Progenitor cell of endocrine pancreas (in vitro differentiated cells): ENCODE measurements around the gene PADI6. TPM values are rescaled to one million over a fixed set of nuclear protein-coding genes. Genes with fewer than 3 reads are reported as not detected.

ENCODE experiments used
- DNase-seq: peaks from one replicate; pipeline ENCODE4 v3.0.0; 2021; ENCODE audit warnings: low spot score; ENCODE audit not compliant: unreplicated experiment
- H3K27ac Mint-ChIP-seq: 2 replicates; pipeline ENCODE4 v1.8.0; 2021; ENCODE audit warnings: mild to moderate bottlenecking, moderate library complexity, mixed read lengths
- H3K27me3 Mint-ChIP-seq: 2 replicates; pipeline ENCODE4 v1.8.0; 2021; ENCODE audit warnings: mixed read lengths
- H3K36me3 Mint-ChIP-seq: 2 replicates; pipeline ENCODE4 v1.8.0; 2022; ENCODE audit warnings: mixed read lengths; ENCODE audit not compliant: insufficient read depth
- H3K4me1 Mint-ChIP-seq: 2 replicates; pipeline ENCODE4 v1.8.0; 2021; ENCODE audit warnings: low read depth, mixed read lengths
- H3K4me3 Mint-ChIP-seq: 2 replicates; pipeline ENCODE4 v1.8.0; 2021; ENCODE audit warnings: low read depth, mild to moderate bottlenecking, moderate library complexity, mixed read lengths
- H3K9me3 Mint-ChIP-seq: 2 replicates; pipeline ENCODE4 v1.8.0; 2021; ENCODE audit warnings: low read depth, mixed read lengths
- CTCF ChIP-seq: fragments of 200-600 bp; sonication (generic); IDR thresholded peaks from one replicate; pipeline ENCODE4 v1.5.0; 2021; ENCODE audit warnings: antibody characterized with exemption, mild to moderate bottlenecking; ENCODE audit not compliant: unreplicated experiment
- total RNA-seq: library from RNA; stranded (reverse); gene quantifications from 2 replicates; pipeline ENCODE4 v1.2.1, GENCODE V29; 2021

Gene PADI6
- total RNA-seq, 1 donor from 2014 or later, result not detected

GRCh38 chr1:17412093-17412870 lies 40.3 kb downstream of the PADI6 start:
- H3K9me3 Mint-ChIP-seq, result no peaks in the 10 kb centered on the region
- TF ChIP-seq CTCF, result no peak
- H3K27me3 Mint-ChIP-seq, result no peaks in the 10 kb centered on the region
- DNase-seq, result no peak
- peak overlapping the region; percentile 45 for H3K27ac Mint-ChIP-seq
- H3K4me3 Mint-ChIP-seq, result no peak overlapping the region
- H3K36me3 Mint-ChIP-seq, result peaks cover 46% of the 10 kb centered on the region
- no peaks in the 10 kb centered on the region for H3K4me1 Mint-ChIP-seq

DNA sequence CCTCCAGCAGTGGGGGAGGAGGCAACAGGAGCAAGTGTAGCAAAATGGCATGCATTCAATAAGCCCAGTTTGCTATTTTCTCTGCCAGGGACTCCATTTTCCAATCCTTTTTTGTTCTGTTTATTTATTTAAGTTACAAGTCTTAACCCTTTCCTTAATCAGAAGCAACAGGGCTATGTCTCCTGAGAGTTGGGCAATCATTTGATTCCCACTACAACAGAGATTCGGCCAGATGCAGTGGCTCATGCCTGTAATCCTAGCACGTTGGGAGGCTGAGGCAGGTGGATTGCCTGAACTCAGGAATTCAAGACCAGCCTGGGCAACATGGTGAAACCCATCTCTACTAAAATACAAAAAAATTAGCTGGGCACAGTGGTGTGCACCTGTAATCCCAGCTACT lies 42.0 kb downstream of the PADI6 start:
- Mint-ChIP-seq H3K36me3 (peaks cover 39% of the 10 kb centered on the region), H3K27ac (no peak overlapping the region)

DNA sequence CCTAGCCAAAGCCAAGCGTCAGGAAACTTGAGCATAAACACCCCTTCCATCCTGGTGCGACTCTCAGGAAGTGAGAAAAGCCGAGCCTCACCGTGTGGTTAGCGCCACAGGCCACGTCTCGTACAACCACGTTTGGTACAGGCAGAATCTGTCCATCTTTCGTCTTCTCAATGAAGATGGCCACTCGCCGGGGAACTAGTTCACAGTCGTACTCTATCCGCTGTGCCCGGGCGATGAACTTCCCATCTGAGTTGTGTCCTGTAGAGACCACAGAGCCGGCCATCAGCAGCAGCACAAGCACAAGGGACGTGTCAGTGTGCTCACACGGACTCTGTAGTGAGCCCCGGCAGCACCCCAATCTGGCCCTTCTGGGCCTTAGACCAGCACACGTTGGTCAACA lies 44.4 kb downstream of the PADI6 start:
- Mint-ChIP-seq H3K36me3 (peaks cover 40% of the 10 kb centered on the region), H3K27ac (no peak overlapping the region)

More for the DNA sequence above, 42.0 kb downstream of the PADI6 start:
- TF ChIP-seq CTCF, result no peak
- H3K27me3 Mint-ChIP-seq, result no peaks in the 10 kb centered on the region
- no peak overlapping the region for H3K4me3 Mint-ChIP-seq
- no peaks in the 10 kb centered on the region for H3K9me3 Mint-ChIP-seq
- no peak for DNase-seq
- no peaks in the 10 kb centered on the region for H3K4me1 Mint-ChIP-seq

DNA sequence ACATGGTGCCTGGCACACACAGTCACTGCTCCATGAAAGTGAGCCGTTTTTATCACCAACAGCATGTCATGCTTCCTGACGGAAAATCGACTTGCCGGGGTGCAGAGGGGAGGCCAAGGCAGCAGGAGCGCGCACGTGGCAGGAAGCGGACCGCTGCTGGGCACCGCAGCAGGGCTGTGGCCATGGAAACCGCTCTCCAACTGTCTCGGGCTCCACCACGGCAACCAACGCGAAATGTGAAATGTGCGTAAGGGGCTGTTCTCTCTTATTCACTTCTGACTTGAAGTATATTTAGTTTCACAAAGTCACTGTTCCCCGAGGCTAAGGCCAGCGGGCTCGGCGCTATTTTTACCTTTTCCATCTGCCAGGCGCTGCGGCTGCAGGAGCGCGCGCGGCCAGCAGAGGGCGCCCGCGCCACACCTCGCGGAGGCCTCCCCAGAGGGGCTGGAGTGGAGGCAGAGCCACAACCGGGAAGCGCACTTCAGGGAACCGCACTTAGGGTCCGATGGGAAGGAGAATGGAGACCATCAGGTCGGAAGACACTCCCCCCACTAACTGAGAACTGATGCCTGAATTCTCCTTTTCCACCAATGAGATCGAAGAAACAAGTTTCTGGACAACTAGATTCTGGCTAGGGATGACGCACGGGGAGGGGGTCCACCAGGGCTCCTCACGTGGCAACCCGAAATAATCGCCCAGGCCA lies 47.8 kb downstream of the PADI6 start:
- Mint-ChIP-seq H3K27me3 (no peaks in the 10 kb centered on the region), H3K9me3 (no peaks in the 10 kb centered on the region), H3K36me3 (peaks cover 47% of the 10 kb centered on the region), H3K27ac (no peak overlapping the region), H3K4me1 (peaks cover 2% of the 10 kb centered on the region), H3K4me3 (no peak overlapping the region)
- peak; percentile 99 for TF ChIP-seq CTCF
- peak; percentile 64 for DNase-seq

More for the DNA sequence above, 44.4 kb downstream of the PADI6 start:
- TF ChIP-seq CTCF, result no peak
- H3K9me3 Mint-ChIP-seq, result no peaks in the 10 kb centered on the region
- H3K4me1 Mint-ChIP-seq, result peaks cover 2% of the 10 kb centered on the region
- DNase-seq, result no peak
- H3K27me3 Mint-ChIP-seq, result no peaks in the 10 kb centered on the region
- H3K4me3 Mint-ChIP-seq, result no peak overlapping the region

DNA sequence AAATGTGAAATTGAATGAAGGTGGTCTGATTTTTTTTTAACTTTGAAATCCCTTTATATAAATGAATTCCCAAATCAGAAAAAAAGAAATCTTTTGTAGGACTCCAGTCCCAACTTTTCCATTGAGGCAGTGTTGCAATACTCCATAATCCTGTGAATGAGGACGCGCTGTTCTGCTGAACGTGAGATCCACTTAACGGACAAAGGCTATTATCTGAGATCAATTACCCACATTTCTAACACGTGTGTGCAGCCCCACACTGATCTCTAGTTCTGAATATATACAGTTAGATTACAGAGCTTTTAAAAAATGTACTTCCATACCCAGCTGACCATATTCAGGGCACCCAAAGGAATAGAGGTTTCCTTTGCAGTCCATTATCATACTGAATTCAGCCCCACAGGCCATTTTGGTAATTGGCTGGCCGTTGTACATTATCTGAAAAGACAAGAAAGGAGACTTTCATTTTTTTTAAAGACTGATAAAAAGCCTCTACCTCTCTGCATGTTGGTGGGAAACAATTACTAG lies 48.5 kb downstream of the PADI6 start:
- H3K4me1 Mint-ChIP-seq, result peaks cover 2% of the 10 kb centered on the region
- peaks cover 49% of the 10 kb centered on the region for H3K36me3 Mint-ChIP-seq
- TF ChIP-seq CTCF, result no peak
- H3K9me3 Mint-ChIP-seq, result no peaks in the 10 kb centered on the region
- no peak for DNase-seq
- no peak overlapping the region for H3K27ac Mint-ChIP-seq
- H3K4me3 Mint-ChIP-seq, result no peak overlapping the region
- no peaks in the 10 kb centered on the region for H3K27me3 Mint-ChIP-seq
